NCI-H69 (cell line): Measurements from ENCODE around the gene KCNJ12.
"Not testable (repeated sequence)": the region's sequence is repeated elsewhere in the genome, so short reads cannot be mapped to it uniquely, and the experiment has no call there.

Source experiments
- DNase-seq: peaks from one replicate; lab custom pipeline; 2025; lab: John Stamatoyannopoulos, UW

The KCNJ12 gene

DNA sequence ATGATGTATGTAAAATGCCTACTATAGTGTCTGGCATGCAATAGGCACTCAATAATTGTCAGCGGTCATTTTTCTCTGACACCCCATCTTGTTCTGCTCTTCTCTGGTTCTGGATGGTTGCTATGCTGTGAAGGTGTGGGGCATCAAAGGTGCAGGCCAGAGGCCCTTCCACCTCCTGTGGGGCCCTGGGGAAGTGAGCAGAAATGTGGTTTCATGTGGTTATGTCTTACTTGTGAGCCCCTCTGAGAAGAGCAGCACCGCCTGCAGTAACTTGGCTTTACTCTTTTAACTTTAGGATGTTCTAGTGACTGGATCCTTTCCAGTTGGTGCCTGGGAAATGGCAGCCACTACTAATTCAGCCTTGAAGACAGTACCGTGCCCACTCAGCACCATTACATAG is 32.1 kb downstream of the KCNJ12 start:
- not testable (repeated sequence) for DNase-seq

DNA sequence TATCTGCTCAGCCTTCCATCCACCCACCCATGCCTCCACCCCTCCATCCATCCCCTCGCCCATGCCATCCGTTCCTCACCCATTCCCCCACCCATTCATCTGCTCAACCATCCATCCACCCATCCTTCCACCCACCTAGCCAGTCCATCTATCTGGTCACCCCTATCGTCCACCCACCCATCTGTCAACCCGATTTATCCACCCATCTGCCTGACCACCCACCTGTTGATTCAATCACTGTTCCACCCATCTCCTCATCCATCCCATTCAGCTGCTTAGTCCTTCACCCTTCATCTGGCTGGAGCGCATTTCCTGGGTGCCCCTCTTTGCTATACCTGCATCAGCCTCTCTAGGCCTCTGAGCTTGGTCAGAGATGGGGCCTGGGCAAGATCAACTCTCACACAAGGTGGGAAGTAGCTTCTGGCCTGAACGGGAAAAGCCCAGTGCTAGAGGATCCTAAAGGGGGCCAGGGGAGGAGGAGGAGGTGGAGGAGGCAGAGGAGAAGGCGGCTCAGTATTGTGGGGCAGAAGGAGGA is 32.7 kb downstream of the KCNJ12 start:
- not testable (repeated sequence) for DNase-seq

DNA sequence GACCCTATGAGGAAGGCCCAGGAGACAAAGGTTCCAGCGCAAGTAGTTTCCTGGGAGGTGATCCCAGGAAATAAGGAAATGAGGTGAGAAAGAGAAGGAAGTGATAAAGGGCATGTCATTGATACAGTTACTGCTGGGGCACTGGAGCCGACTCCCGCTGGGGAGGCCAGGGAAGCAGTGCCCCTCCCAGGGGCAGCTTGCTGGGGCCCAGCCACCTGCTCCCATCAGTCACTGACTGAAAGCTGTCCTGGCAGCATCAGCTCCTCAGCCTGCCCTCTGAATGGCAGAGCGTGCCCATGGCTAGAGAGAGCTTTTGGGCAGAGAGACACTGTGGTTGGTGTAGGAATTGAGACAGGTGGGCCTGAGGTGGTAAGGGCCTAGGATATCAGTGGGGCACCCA is 33.2 kb downstream of the KCNJ12 start:
- DNase-seq, result not testable (repeated sequence)

DNA sequence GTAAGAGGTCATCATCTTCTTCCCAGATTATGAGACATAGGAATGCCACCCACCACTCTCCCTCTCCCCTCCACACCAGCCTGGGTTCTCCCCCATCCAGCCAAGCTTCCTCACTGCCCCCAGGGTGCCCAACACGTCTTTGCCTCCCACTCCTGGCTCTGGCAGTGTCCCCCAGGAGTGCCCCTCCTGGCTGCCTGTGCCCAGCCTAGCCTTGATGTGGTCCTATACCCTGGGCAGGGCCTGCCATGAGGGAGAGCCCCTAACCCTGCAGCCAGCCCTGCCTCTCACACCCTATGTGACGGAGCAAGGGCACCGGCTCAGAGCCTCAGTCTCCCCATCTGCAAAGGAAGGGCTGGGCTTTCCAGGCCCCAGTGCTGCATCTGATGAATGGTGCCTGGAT is 33.8 kb downstream of the KCNJ12 start:
- not testable (repeated sequence) for DNase-seq

DNA sequence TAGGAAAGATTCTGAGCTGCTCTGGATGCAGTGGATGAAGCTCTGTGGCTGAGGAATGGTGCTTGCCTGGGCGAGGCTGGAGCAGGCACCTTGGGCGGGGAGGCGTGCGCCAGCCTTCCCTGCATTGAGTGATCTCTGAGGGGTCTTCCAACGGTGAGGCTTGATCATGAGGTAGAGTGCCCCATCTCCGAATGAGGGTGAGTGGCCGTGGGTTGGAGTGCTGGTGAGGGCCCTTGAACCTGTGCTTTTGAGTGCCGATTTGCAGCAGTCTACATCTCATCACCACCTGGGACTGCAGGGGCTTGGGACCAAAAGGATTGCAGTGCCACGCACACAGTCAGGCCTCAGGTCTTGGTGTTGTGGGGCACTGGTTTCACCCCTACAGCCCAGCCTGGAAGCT is 34.2 kb downstream of the KCNJ12 start:
- not testable (repeated sequence) for DNase-seq

DNA sequence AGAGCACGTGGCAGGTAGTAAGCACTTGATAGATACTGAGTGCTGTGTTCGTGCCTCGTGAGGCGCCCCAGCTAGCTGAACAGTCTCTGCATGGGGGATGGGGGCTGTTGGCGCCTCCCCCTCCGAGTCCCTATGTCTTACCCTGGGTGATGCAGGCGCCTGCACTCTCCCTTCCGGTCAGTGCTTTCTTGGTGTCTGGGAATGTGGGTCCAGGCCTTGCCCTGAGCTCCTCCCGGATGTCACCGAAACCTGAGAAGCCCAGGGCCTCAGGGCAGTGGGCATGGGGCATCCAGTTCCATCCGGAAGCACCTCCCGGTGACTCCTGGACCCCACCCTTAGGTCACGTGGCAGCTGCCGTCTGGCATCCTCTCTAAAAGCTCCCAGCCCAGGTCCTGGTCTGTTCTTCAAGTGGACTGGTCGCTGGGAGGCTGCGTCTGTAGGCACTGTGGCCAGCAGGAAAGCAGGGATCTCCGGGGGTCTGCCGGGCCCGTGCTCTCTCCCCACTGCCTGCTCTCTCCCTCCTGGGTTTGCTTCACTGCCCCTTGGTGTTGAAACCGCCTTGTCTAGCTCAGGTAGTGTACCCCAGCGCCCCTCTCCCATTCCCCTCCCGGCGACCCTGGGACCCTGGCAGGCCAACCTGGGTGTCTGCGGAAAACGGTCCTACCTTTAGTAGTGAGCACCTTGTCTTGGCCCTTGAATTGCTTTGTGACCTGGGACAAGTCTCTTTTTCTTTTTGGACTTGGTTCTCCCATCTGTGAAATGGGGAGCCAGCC is 34.9 kb downstream of the KCNJ12 start:
- not testable (repeated sequence) for DNase-seq

DNA sequence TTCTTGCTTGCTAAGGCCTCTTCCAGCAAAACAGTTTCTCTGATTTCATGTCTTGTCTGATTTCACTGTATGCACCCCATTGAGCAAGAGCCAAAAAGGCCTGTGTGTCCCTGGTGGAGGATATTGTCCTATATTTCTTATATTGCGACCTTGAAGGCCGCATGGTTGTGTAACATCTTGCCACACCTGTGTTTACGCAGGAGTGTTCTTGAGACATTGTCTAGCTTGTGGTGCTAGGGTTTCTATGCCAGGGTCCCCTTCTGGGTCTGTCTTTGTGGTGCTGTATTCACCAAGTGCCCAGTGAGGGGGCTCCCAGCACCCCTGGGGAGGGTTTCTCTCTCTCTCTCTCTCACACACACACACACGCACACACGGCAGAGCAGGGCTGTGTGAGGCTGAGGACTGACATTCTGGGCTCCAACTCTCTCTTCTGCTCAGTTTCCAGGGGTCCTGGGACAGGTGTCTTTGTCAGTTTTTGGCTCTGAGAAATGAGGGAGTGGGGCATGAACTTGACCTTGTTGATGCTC is 35.6 kb downstream of the KCNJ12 start:
- DNase-seq, result not testable (repeated sequence)

DNA sequence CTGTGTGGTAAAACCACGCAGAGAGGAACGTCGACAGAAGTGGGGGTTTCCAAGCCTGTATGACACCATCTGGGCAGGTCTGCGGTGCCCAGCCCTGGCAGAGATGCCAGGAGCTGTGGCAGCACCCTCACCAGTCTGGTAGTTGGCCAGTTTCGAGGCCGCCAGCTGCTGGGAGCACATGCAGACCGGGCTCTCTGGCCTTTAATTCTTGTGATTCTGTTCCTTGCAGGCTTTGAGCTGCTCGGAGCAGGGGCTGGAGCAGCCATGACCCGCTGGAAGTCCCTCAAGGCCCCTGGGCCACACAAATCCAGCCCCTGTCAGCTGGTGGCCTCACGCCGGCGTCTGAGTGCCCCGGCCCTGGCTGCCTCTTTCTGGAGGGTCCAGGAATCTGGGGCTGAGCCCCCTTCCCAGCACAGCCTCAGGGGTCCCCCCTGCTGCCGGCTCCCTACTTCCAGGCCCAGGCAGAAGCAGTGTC is 36.1 kb downstream of the KCNJ12 start:
- DNase-seq, result not testable (repeated sequence)

DNA sequence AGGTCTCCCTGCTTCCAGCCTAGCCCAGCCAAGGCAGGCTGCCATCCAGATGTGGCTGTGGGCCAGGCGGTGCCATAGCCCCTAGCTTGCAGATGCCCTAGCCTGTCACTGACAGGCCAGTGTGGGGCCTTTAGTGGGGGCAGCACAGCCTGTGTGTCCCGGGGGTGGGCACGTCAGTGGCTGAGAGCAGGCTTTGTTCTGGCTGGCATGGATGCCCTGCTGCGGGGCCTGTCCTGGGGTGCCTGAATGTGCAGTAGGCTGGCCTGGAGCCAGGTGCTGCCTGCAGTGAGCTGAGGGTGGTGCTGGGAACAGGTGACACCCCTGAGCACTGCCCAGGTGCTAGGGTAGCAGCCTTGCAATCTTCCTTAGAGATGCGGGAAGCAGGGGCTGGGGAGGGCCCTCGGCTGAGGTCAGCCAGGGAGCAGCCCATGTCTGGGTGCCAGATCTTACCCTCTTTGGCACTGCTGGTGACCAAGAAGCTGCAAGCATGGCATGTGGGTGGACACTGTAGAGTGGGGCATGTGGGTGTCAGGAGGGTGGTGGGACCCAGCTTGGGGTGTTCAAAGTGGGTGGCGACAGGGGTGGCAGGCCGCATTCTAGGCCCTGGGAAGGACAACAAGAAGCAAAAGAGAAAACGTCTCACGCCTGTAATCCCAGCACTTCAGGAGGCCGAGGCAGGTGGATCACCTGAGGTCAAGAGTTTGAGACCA is 37.6 kb downstream of the KCNJ12 start:
- DNase-seq, result not testable (repeated sequence)

DNA sequence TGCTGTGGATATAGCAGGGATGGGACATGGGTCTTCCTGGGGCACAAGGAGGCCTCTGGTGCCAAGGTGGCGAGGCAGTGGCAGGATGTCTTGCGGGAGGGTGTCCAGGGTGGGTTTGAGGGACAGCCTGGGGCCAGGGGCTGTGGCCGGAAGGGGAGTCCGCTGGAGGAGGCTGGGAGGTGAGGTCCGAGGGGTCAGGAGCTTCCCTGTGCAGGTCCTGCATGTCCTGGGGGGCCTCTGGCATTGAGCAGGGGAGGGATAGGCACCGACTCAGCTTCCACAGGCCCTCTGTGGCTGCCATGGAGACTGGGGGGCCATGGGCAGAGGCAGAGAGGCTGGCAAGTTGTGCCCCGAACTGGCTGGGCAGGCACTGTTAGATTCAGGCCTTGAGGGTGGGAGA is 38.5 kb downstream of the KCNJ12 start:
- not testable (repeated sequence) for DNase-seq

DNA sequence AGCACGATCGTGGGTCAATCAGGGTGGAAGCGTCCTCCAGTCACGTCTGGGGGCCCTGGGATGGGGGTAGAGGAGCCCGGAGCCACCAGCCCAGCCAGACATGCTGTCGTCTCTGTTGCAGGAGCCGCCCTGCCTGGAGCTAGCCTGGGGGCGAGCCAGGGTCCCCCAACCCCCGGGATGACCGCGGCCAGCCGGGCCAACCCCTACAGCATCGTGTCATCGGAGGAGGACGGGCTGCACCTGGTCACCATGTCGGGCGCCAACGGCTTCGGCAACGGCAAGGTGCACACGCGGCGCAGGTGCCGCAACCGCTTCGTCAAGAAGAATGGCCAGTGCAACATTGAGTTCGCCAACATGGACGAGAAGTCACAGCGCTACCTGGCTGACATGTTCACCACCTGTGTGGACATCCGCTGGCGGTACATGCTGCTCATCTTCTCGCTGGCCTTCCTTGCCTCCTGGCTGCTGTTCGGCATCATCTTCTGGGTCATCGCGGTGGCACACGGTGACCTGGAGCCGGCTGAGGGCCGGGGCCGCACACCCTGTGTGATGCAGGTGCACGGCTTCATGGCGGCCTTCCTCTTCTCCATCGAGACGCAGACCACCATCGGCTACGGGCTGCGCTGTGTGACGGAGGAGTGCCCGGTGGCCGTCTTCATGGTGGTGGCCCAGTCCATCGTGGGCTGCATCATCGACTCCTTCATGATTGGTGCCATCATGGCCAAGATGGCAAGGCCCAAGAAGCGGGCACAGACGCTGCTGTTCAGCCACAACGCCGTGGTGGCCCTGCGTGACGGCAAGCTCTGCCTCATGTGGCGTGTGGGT is 39.2 kb downstream of the KCNJ12 start:
- not testable (repeated sequence) for DNase-seq

DNA sequence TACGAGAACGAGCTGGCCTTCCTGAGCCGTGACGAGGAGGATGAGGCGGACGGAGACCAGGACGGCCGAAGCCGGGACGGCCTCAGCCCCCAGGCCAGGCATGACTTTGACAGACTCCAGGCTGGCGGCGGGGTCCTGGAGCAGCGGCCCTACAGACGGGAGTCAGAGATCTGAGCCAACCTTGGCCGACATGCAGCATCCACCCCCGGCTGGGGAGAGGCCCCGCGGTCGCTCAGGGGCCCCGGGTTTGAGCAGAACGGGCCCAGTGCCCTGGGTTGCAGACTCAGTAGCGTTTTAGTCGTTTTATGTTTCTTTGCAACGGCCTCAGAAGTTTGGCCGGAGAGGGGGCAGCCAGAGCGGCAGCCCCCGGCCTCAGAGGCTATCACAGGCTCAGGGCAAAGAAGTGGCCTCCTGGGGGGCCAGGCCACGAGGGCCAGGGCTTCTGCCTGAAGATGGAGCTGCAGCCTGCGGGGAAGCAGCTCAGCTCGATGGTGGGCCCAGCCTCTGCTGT is 40.4 kb downstream of the KCNJ12 start:
- not testable (repeated sequence) for DNase-seq

DNA sequence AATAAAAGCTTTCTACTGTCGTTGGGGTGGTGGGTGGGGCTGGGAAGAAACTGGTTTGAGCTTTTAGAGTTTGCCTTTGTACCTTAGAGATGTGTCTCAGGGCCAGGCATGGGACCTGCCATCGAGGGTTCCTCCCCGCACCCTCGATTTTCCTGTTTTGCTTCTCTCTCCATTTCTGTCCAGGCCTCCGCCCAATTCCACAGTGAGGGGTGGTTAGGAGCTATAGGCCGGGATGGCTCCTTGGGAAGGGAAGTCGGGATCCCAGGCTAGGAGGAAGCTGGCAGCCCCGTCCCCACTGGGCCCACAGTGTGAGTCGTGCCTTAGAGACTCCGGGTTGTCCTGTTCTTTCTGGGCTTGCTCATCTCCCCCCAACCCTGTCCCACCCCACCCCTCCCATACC is 41.2 kb downstream of the KCNJ12 start:
- not testable (repeated sequence) for DNase-seq

DNA sequence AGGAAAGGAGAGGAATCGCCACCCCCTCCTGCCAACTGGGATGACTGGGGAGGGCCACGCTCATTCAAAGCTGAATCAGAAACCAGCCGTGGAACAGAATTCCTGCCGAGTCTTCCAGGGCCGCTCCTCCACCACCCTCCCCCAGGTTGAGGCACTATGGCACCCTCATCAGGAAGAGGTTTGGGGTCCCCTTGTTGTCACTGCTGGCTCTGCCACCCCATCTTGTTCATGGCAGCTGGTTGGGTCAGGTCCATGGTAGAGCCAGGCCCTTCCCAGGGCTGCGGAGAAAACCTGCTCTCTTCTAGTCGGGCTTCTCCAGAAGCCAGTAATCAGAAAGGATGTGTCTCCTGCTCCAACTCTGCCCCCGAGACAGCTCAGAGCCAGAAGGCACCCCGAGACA is 41.8 kb downstream of the KCNJ12 start:
- DNase-seq, result no peak

DNA sequence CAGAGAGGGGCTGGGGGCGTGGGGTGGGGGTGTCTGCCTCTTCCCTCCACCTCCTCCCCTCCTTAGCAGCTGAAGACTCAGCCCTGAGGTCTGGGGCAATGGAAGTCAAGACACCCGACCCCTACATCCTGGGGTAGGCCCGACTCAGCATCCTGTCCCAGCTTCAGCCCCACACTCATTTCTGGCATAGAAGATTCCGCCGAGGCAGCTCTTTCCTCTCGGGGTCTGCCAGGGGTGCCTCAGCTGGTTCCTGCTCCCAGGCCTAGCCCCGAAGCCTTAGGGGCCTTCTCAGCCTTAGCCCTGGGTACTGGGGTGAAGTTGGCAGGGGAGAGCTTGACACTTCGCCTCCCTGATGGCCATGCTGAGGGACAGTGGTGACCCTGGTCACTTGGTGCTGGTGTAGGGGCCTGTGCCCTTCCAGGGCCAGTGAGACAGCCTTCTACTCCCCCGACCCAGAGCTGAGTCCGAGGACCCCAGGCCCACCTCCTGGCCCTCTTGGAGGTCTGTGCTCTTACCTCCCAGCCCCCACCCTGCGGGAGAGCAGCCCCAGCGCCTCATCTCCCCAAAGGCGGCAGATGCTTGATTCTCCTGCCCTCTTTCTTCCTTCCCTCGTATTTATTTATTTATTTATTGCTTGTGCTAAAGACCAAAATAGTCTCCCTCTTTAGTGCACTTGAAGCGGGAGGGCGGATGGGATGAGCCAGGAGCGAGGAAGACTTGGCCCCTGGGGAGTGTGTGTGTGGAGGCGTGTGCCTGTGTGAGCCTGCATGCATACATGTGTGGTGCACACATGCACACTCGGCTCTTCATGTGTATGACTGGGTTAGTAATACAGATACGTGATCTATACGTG is 42.5 kb downstream of the KCNJ12 start:
- DNase-seq, result no peak

DNA sequence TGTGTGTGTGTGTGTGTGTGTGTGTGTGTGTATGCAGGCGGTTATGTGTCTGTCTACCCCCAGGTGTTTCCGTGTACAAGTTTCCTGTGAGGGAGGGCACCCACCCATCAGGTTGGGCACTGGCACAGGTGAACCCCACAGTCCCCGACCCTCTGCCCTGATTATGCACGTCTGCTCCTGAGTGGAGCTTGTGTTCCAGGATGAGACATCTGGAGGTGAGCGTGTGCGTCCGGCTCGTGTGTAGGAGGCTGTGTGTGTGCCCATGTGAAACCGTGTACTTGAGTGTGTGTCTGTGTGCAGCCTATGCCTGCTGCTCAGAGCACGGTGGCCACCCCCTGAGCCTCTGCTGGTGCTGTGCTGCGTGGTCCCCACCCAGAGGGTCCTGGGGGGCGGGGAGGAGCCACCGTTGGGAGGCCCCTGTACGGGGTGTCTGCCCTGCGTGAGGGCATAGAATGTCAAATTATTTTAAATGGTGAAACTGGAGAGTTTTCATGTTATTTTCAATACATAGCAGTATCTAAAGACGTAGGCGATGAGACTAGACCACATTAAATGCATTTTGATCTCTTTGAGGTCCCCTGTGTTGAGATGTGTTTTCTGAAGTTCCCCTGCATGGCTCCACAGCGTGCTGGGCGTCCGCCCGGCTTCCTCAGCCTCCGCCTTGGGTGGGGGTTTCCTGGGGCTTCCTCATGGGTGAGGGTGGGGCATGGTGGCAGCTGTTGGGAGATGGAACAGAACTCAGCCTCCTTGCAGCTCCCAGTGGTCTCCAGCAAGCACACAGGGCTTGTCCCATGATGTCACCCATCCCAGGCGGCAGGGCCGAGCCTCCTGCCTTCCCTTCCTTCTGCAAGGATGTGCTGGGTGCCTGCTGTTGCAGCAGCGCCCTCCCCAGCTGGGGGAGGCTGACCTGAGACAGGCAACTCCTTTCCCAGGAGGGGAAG is 43.4 kb downstream of the KCNJ12 start:
- no peak for DNase-seq

DNA sequence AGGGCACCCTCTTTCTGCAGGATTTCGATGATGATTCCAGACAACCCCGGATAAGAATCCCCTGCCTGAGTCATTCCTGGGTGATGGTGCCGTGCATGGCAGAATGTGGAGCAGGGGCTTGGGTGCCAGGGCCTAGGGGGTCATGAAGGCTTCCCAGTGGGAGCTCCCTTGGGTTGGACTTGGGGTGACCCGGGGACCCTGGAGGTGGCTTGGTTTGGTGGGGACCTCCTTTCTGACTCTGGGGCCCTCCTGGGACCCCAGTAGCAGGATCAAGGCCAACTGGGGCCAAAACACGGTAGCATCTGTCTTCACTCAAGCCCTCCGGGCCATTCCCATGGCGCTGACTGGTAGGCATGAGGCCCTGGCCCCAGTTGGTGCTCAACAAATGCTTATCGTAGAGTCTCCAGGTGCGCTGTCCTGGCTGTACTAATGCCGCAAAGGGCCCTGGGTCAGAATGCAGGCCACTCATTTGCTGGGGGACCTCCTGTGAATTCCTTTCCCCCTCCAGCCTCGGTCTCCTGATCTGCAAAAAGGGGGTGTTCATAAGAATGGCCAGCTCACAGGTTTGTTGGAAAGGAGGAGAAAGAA is 44.4 kb downstream of the KCNJ12 start:
- DNase-seq, result not testable (repeated sequence)

DNA sequence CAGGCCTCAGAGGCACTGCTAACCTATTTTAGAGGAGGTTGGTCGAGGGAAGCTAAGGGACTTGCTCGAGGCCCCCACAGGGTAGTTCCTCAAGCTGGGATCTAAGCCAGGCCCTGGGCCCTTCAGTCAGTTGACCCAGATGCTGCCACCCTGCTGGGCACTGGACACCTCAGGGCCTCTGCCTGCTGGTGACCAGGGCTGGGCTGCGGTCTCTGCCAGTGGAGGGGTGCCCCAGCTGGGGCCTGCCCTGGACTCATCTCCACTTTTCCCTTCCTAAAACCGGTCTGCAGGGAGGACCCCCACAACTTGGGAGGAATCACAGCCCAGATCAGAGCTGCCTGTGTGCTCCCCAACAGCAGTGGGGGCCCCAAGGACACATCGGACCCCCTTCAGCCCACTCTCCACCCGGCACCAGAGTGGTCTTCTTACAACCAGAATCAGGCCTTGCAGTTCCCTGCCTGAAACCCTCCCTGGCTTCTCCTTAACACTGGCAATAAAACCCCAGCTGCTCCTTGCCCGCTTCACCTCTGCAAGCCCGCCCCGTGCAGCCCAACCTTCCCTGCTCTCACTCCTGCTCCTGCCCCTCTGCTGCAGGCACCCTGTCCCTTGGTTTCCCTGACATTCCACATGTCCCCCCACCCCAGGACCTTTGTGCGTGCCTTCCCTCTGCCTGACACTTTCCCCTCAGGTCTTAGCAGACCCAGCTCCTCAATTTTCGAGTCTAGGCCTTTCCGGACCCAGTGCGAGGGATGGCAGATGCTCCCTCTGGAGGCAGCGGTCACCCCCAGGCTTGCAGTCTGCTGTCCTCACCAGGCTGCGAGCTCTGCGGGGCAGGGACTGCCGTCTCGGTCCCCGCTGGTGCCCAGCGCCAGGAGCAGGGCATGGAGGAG is 45.5 kb downstream of the KCNJ12 start:
- DNase-seq, result not testable (repeated sequence)
